ENCODE measurements around the gene LGR6.

The LGR6 gene

GRCh38 chr1:202270871-202271326, 77.3 kb downstream of the LGR6 start:
- no peak for DNase-seq

- no peak for DNase-seq
These were observed 78.7 kb downstream of the LGR6 start for GRCh38 chr1:202272103-202272845.

- DNase-seq = peak; percentile 54
These were observed 81.0 kb downstream of the LGR6 start for GRCh38 chr1:202274611-202275010.

- no peak for DNase-seq
These were observed 81.6 kb downstream of the LGR6 start for GRCh38 chr1:202275061-202275770.

- DNase-seq = no peak
These were observed 82.6 kb downstream of the LGR6 start for GRCh38 chr1:202276081-202276715.

GRCh38 chr1:202276920-202277319, 83.3 kb downstream of the LGR6 start:
- no peak for DNase-seq

- no peak for DNase-seq
These were observed 85.2 kb downstream of the LGR6 start for GRCh38 chr1:202278751-202279150.

GRCh38 chr1:202279806-202280205, 86.2 kb downstream of the LGR6 start:
- DNase-seq = no peak

- no peak for DNase-seq
These were observed 87.0 kb downstream of the LGR6 start for GRCh38 chr1:202280595-202280994.

GRCh38 chr1:202281316-202282024, 87.9 kb downstream of the LGR6 start:
- DNase-seq = no peak

GRCh38 chr1:202282025-202282371, 88.4 kb downstream of the LGR6 start:
- no peak for DNase-seq

- no peak for DNase-seq
These were observed 89.1 kb downstream of the LGR6 start for GRCh38 chr1:202282596-202283283.

- DNase-seq = no peak
These were observed 89.8 kb downstream of the LGR6 start for GRCh38 chr1:202283379-202283844.

GRCh38 chr1:202283991-202284390, 90.4 kb downstream of the LGR6 start:
- DNase-seq = no peak

GRCh38 chr1:202285908-202286307, 92.3 kb downstream of the LGR6 start:
- no peak for DNase-seq

GRCh38 chr1:202286622-202287097, 93.1 kb downstream of the LGR6 start:
- DNase-seq = no peak

GRCh38 chr1:202287196-202287595, 93.6 kb downstream of the LGR6 start:
- DNase-seq = no peak

- DNase-seq = no peak
These were observed 94.6 kb downstream of the LGR6 start for GRCh38 chr1:202288177-202288576.

- no peak for DNase-seq
These were observed 95.4 kb downstream of the LGR6 start for GRCh38 chr1:202289009-202289408.

- no peak for DNase-seq
These were observed 97.4 kb downstream of the LGR6 start for GRCh38 chr1:202291001-202291400.

- no peak for DNase-seq
These were observed 98.5 kb downstream of the LGR6 start for GRCh38 chr1:202291961-202292712.

- no peak for DNase-seq
These were observed 99.2 kb downstream of the LGR6 start for GRCh38 chr1:202292773-202293172.
